ENCODE data around the gene MED13L. TPM values are rescaled to one million over a fixed set of nuclear protein-coding genes. Genes with fewer than 3 reads are reported as not detected.

Gene MED13L
- total and polyA plus RNA-seq, 2 of the 8 experiments (the other 6 are each of a cell fraction or from before 2014, with no cell fraction given): 15.9 to 51.7 TPM

DNA sequence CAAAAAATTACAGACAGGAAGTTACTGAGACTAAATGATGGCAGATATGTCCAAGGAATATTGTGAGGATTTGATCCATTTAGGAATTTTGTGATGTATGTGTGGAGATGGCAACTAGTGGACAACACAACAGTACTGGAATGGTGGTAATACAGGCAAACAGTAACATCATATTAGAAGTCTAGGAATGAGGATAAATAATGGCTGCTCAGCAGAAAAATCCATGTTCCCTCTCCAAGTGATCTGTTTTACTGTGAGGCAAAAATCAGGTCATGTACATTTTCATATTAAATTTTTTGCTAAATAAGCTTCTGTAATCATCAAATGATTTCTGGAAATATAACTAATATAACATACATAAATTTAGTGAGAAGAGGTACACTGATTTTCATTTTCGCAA, 108.4 kb downstream of the MED13L start (continued):
- TF ChIP-seq, protein P1, sequence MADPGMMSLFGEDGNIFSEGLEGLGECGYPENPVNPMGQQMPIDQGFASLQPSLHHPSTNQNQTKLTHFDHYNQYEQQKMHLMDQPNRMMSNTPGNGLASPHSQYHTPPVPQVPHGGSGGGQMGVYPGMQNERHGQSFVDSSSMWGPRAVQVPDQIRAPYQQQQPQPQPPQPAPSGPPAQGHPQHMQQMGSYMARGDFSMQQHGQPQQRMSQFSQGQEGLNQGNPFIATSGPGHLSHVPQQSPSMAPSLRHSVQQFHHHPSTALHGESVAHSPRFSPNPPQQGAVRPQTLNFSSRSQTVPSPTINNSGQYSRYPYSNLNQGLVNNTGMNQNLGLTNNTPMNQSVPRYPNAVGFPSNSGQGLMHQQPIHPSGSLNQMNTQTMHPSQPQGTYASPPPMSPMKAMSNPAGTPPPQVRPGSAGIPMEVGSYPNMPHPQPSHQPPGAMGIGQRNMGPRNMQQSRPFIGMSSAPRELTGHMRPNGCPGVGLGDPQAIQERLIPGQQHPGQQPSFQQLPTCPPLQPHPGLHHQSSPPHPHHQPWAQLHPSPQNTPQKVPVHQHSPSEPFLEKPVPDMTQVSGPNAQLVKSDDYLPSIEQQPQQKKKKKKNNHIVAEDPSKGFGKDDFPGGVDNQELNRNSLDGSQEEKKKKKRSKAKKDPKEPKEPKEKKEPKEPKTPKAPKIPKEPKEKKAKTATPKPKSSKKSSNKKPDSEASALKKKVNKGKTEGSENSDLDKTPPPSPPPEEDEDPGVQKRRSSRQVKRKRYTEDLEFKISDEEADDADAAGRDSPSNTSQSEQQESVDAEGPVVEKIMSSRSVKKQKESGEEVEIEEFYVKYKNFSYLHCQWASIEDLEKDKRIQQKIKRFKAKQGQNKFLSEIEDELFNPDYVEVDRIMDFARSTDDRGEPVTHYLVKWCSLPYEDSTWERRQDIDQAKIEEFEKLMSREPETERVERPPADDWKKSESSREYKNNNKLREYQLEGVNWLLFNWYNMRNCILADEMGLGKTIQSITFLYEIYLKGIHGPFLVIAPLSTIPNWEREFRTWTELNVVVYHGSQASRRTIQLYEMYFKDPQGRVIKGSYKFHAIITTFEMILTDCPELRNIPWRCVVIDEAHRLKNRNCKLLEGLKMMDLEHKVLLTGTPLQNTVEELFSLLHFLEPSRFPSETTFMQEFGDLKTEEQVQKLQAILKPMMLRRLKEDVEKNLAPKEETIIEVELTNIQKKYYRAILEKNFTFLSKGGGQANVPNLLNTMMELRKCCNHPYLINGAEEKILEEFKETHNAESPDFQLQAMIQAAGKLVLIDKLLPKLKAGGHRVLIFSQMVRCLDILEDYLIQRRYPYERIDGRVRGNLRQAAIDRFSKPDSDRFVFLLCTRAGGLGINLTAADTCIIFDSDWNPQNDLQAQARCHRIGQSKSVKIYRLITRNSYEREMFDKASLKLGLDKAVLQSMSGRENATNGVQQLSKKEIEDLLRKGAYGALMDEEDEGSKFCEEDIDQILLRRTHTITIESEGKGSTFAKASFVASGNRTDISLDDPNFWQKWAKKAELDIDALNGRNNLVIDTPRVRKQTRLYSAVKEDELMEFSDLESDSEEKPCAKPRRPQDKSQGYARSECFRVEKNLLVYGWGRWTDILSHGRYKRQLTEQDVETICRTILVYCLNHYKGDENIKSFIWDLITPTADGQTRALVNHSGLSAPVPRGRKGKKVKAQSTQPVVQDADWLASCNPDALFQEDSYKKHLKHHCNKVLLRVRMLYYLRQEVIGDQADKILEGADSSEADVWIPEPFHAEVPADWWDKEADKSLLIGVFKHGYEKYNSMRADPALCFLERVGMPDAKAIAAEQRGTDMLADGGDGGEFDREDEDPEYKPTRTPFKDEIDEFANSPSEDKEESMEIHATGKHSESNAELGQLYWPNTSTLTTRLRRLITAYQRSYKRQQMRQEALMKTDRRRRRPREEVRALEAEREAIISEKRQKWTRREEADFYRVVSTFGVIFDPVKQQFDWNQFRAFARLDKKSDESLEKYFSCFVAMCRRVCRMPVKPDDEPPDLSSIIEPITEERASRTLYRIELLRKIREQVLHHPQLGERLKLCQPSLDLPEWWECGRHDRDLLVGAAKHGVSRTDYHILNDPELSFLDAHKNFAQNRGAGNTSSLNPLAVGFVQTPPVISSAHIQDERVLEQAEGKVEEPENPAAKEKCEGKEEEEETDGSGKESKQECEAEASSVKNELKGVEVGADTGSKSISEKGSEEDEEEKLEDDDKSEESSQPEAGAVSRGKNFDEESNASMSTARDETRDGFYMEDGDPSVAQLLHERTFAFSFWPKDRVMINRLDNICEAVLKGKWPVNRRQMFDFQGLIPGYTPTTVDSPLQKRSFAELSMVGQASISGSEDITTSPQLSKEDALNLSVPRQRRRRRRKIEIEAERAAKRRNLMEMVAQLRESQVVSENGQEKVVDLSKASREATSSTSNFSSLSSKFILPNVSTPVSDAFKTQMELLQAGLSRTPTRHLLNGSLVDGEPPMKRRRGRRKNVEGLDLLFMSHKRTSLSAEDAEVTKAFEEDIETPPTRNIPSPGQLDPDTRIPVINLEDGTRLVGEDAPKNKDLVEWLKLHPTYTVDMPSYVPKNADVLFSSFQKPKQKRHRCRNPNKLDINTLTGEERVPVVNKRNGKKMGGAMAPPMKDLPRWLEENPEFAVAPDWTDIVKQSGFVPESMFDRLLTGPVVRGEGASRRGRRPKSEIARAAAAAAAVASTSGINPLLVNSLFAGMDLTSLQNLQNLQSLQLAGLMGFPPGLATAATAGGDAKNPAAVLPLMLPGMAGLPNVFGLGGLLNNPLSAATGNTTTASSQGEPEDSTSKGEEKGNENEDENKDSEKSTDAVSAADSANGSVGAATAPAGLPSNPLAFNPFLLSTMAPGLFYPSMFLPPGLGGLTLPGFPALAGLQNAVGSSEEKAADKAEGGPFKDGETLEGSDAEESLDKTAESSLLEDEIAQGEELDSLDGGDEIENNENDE (IDR thresholded peaks at IDR 0.05; ENCODE audit: insufficient replicate concordance, low read length): no peak
- TF ChIP-seq CREB1 (IDR thresholded peaks at IDR 0.05) (no peak), RFX5 (IDR thresholded peaks at IDR 0.05; ENCODE audit: borderline replicate concordance, low read depth, low read length) (no peak), MAFK (IDR thresholded peaks at IDR 0.05; ENCODE audit: low read depth, low read length) (no peak), HDAC2 (IDR thresholded peaks at IDR 0.05; ENCODE audit: borderline replicate concordance in 1 of 2, low read depth in 2 of 2, low read length in 2 of 2) (no peak), ZNF274 (IDR thresholded peaks at IDR 0.05; ENCODE audit: borderline replicate concordance, extremely low read depth, low read length) (no peak), CTBP2 (IDR thresholded peaks at IDR 0.05; ENCODE audit: borderline replicate concordance, insufficient read depth, insufficient read length, low read length) (no peak), PHF8 (conservative IDR thresholded peaks at IDR 0.05; ENCODE audit: low read depth, low read length) (no peak)
- TF ChIP-seq, protein P2, sequence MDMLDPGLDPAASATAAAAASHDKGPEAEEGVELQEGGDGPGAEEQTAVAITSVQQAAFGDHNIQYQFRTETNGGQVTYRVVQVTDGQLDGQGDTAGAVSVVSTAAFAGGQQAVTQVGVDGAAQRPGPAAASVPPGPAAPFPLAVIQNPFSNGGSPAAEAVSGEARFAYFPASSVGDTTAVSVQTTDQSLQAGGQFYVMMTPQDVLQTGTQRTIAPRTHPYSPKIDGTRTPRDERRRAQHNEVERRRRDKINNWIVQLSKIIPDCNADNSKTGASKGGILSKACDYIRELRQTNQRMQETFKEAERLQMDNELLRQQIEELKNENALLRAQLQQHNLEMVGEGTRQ (IDR thresholded peaks at IDR 0.05; ENCODE audit: low read length): no peak
- TF ChIP-seq, protein P3, sequence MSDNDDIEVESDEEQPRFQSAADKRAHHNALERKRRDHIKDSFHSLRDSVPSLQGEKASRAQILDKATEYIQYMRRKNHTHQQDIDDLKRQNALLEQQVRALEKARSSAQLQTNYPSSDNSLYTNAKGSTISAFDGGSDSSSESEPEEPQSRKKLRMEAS (IDR thresholded peaks at IDR 0.05): no peak
